Fibroblast of lung (primary cell): ENCODE measurements around the gene RPL22L1. TPM values are rescaled to one million over a fixed set of nuclear protein-coding genes. Genes with fewer than 3 reads are reported as not detected.
"Not testable (repeated sequence)": the region's sequence is repeated elsewhere in the genome, so short reads cannot be mapped to it uniquely, and the experiment has no call there.

Source experiments
- DNase-seq, 2 donors: peaks; one replicate each; pipeline versions ENCODE4 v3.0.0 to v3.0.0-alpha.2; 2010; ENCODE audit warnings: low read depth in 2 of 2
- H2AFZ ChIP-seq: 2 replicates; pipeline ENCODE4 v1.5.1; 2012; ENCODE audit warnings: low read length, control low read depth, inconsistent platforms
- H3K27ac ChIP-seq: 2 replicates; pipeline ENCODE4 v1.5.1; 2011; ENCODE audit warnings: low read length, control low read depth; ENCODE audit not compliant: insufficient read depth
- H3K27me3 ChIP-seq: 2 replicates; pipeline ENCODE4 v1.5.1; 2011; ENCODE audit warnings: mild to moderate bottlenecking, low read length; ENCODE audit not compliant: control insufficient read depth, insufficient read depth
- H3K36me3 ChIP-seq: 2 replicates; pipeline ENCODE4 v1.5.1; 2011; ENCODE audit warnings: low read length; ENCODE audit not compliant: control insufficient read depth, insufficient read depth
- H3K4me1 ChIP-seq: 2 replicates; pipeline ENCODE4 v1.5.1; 2011; ENCODE audit warnings: low read length; ENCODE audit not compliant: control insufficient read depth, insufficient read depth; ENCODE audit errors: extremely low read depth
- H3K4me2 ChIP-seq: 2 replicates; pipeline ENCODE4 v1.5.1; 2011; ENCODE audit warnings: low read length, control low read depth; ENCODE audit not compliant: insufficient read depth; ENCODE audit errors: extremely low read depth
- H3K4me3 ChIP-seq, 4 experiments: fragments of 200-600 bp in 1 of 4; sonication (generic) in 1 of 4; replicated peaks in 1 of 4; 2 replicates each; pipeline ENCODE4 v1.5.1; 2011 to 2016; ENCODE audit warnings: low read length in 4 of 4, low read depth in 3 of 4, mild to moderate bottlenecking in 3 of 4, control low read depth in 2 of 4, inconsistent platforms in 1 of 4, mixed read lengths in 1 of 4; ENCODE audit not compliant: insufficient read depth in 1 of 4; ENCODE audit errors: control extremely low read depth in 1 of 4
- H3K79me2 ChIP-seq: 2 replicates; pipeline ENCODE4 v1.5.1; 2012; ENCODE audit warnings: mild to moderate bottlenecking, low read length, inconsistent platforms; ENCODE audit not compliant: control insufficient read depth, insufficient read depth
- H3K9ac ChIP-seq: 2 replicates; pipeline ENCODE4 v1.5.1; 2011; ENCODE audit warnings: mild to moderate bottlenecking, low read length, control low read depth; ENCODE audit not compliant: insufficient read depth
- H3K9me3 ChIP-seq: 2 replicates; pipeline ENCODE4 v1.5.1; 2012; ENCODE audit warnings: low read depth, low read length; ENCODE audit not compliant: control insufficient read depth, insufficient read depth
- H4K20me1 ChIP-seq: 2 replicates; pipeline ENCODE4 v1.5.1; 2011; ENCODE audit warnings: low read length; ENCODE audit not compliant: control insufficient read depth, insufficient read depth; ENCODE audit errors: extremely low read depth
- CTCF ChIP-seq, 2 donors: IDR thresholded peaks in 1 of 2; conservative IDR thresholded peaks in 1 of 2; 1 replicate in 1 of 2; 2 replicates in 1 of 2; pipeline ENCODE4 v1.5.1; 2011 to 2012; ENCODE audit warnings: low read length in 2 of 2, control low read depth in 1 of 2, inconsistent platforms in 1 of 2, low read depth in 1 of 2, mild to moderate bottlenecking in 1 of 2
- EZH2 ChIP-seq: IDR thresholded peaks from 2 replicates; pipeline ENCODE4 v1.5.1; 2012; ENCODE audit warnings: low read length, control low read depth, mild to moderate bottlenecking; ENCODE audit errors: missing control alignments
- polyA plus RNA-seq, 2 donors: library from polyadenylated mRNA; depleted of rRNA in 1 of 2; stranded (reverse) in 1 of 2; unstranded in 1 of 2; fragments of >200 nt; gene quantifications; 2 replicates each; pipeline ENCODE4 v1.2.1, GENCODE V29; 2011 to 2012; ENCODE audit warnings: missing spikeins in 1 of 2
- total RNA-seq: library from RNA; depleted of rRNA; stranded (reverse); fragments of >200 nt; gene quantifications from 2 replicates; pipeline ENCODE4 v1.2.1, GENCODE V29; 2014

RPL22L1 gene
- total and polyA plus RNA-seq, 2 donors (not counting 1 experiment from before 2014, with no cell fraction given): 71.2 to 241 TPM

DNA sequence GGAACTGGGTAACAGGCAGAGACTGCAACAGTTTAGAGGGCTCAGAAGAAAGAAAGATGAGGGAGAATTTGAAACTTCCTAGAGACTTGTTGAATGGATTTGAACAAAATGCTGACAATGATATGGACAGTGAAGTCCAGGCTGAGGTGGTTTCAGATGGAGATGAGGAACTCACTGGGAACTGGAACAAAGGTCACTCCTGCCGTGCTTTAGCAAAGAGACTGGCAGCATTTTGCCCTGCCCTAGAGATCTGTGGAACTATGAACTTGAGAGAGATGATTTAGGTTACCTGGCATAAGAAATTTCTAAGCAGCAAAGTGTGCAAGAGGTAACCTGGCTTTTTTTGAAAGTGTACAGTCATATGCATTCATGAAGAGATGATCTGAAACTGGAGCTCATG is 26.8 kb upstream of the RPL22L1 start:
- H3K79me2 ChIP-seq: no peaks in the 10 kb centered on the region
- TF ChIP-seq EZH2 (no peak), CTCF (conservative IDR thresholded peaks at IDR 0.05 in 1 of 2, IDR thresholded peaks at IDR 0.05 in 1 of 2; ENCODE audit: low read depth in 1 of 2, low read length in 2 of 2) (no peak)
- H3K4me3 ChIP-seq: no peak overlapping the region
- no peak overlapping the region for H3K27ac ChIP-seq
- no peaks in the 10 kb centered on the region for H4K20me1 ChIP-seq
- H3K4me2 ChIP-seq: no peak overlapping the region
- no peak overlapping the region for H3K9ac ChIP-seq
- H3K36me3 ChIP-seq: no peaks in the 10 kb centered on the region
- no peaks in the 10 kb centered on the region for H3K4me1 ChIP-seq
- H2AFZ ChIP-seq: no peak overlapping the region
- H3K27me3 ChIP-seq: no peaks in the 10 kb centered on the region
- no peaks in the 10 kb centered on the region for H3K9me3 ChIP-seq
- DNase-seq: no peak

DNA sequence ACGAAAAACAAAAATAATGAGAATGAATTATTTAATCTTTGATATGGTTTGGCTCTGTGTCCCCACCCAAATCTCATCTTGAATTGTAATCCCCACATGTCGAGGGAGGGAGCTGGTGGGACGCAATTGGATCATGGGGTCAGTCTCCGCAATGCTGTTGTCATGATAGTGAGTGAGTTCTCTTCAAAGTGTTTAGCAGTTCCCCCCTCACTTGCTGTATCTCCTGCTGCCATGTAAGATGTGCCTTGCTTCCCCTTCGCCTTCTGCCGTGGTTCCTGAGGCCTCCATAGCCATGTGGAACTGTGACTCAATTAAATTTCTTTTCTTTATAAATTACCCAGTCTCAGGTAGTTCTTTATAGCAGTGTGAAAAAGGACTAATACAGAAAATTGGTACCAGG is 26.3 kb upstream of the RPL22L1 start:
- not testable (repeated sequence) for DNase-seq

GRCh38 chr3:170893895-170894294 is 23.9 kb upstream of the RPL22L1 start:
- H3K9me3 ChIP-seq: no peaks in the 10 kb centered on the region
- no peaks in the 10 kb centered on the region for H3K79me2 ChIP-seq
- no peak for DNase-seq
- H3K9ac ChIP-seq: no peak overlapping the region
- H3K27me3 ChIP-seq: no peaks in the 10 kb centered on the region
- no peaks in the 10 kb centered on the region for H3K4me1 ChIP-seq
- H3K27ac ChIP-seq: no peak overlapping the region
- H2AFZ ChIP-seq: no peak overlapping the region
- no peak for TF ChIP-seq EZH2
- no peak for TF ChIP-seq CTCF (conservative IDR thresholded peaks at IDR 0.05 in 1 of 2, IDR thresholded peaks at IDR 0.05 in 1 of 2; ENCODE audit: low read depth in 1 of 2, low read length in 2 of 2)
- no peaks in the 10 kb centered on the region for H4K20me1 ChIP-seq
- H3K36me3 ChIP-seq: no peaks in the 10 kb centered on the region
- no peak overlapping the region for H3K4me3 ChIP-seq
- no peak overlapping the region for H3K4me2 ChIP-seq

More for the DNA sequence above, 26.3 kb upstream of the RPL22L1 start:
- not testable (repeated sequence) for H2AFZ ChIP-seq, H3K9me3 ChIP-seq, H3K36me3 ChIP-seq, H3K4me1 ChIP-seq, H3K27me3 ChIP-seq, H3K4me2 ChIP-seq, H4K20me1 ChIP-seq, H3K4me3 ChIP-seq, H3K9ac ChIP-seq, H3K79me2 ChIP-seq, H3K27ac ChIP-seq
